Measurements from ENCODE around the gene PKN2.

Gene PKN2

DNA sequence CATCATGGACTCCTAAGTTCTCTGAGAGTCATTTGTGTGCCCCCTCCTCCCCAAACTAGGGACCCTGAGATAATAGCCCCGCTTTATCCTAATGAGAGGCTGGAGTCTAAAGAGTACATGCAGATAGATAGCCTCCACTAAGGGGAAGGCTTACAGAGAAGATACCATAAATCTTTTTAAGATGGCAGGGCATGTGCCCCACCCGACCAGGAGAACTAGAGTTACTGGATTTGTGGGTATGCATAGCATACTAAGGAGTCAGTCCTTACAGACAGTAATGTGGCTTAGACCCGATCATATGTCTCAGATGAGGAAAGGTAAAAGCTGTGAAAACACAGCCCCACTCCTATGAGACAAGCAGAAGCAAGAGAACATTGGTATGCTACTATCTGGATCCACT lies 25.7 kb upstream of the PKN2 start:
- Histone ChIP-seq H3K36me3 (replicated peaks in 1 of 2; ENCODE audit: control insufficient read depth in 2 of 2, insufficient read depth in 2 of 2, low read length in 2 of 2) (no peaks in the 10 kb centered on the region), H3K23ac (ENCODE audit: low read depth, low read length, poor library complexity) (no peak overlapping the region), H3K9me3 (replicated peaks in 1 of 2; ENCODE audit: control insufficient read depth in 2 of 2, insufficient read depth in 1 of 2, low read depth in 1 of 2, low read length in 2 of 2) (no peaks in the 10 kb centered on the region), H3K9ac (ENCODE audit: low read depth, low read length, poor library complexity) (no peak overlapping the region), H3K18ac (ENCODE audit: low read length) (no peak overlapping the region), H2AFZ (ENCODE audit: low read length) (no peak overlapping the region), H2AK5ac (ENCODE audit: low read depth, low read length) (no peak overlapping the region), H2BK12ac (ENCODE audit: low read length) (no peak overlapping the region), H3K27me3 (ENCODE audit: control insufficient read depth in 3 of 3, insufficient read depth in 3 of 3, low read depth in 1 of 3, low read length in 3 of 3) (no peaks in the 10 kb centered on the region), H3K4me2 (ENCODE audit: insufficient read depth, low read length, poor library complexity, severe bottlenecking) (no peak overlapping the region), H4K91ac (ENCODE audit: low read depth, low read length, poor library complexity) (no peak overlapping the region), H3K4me3 (ENCODE audit: low read length in 2 of 2) (no peak overlapping the region), H3K4ac (ENCODE audit: low read length) (no peak overlapping the region), H3K79me1 (ENCODE audit: low read depth, low read length) (no peaks in the 10 kb centered on the region), H4K8ac (ENCODE audit: low read depth, low read length) (no peak overlapping the region), H2BK120ac (ENCODE audit: low read depth, low read length) (no peak overlapping the region), H2BK5ac (ENCODE audit: low read length) (no peak overlapping the region), H3K27ac (replicated peaks; ENCODE audit: low read length) (no peak overlapping the region), H2BK15ac (ENCODE audit: low read length) (no peak overlapping the region), H3K14ac (ENCODE audit: low read length) (no peak overlapping the region), H3K4me1 (ENCODE audit: control insufficient read depth in 2 of 2, insufficient read depth in 1 of 2, low read depth in 1 of 2, low read length in 2 of 2) (peaks cover 8 to 17% of the 10 kb centered on the region in 2 donors)
- WGBS, 2 donors (ENCODE audit: extremely low coverage in 2 of 2, insufficient read length in 2 of 2, insufficient replicate concordance in 1 of 2): no CpG with 5 or more reads among the region's 3 CpGs
- no peak for DNase-seq (ENCODE audit: low spot score)

DNA sequence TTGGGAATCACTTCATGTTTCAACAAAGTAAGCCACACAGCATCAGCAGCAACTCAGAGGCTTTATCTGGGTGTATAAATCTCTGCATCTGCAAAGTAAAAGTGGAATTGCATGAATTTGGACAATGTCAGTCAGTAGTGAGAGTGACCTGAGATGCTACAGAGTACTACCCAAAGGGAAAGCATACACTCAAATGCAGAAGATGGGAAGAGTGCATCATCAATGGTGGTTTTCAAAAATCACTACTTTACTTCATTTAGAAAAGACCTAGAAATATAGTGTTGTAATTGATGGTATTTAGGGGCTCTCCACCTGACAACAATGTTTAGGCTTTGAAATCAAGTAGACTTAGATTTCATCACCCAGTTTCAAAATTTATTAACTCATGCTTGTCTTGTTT lies 24.5 kb upstream of the PKN2 start:
- H4K91ac ChIP-seq (ENCODE audit: low read depth, low read length, poor library complexity): no peak overlapping the region
- H3K4me1 ChIP-seq (ENCODE audit: control insufficient read depth in 2 of 2, insufficient read depth in 1 of 2, low read depth in 1 of 2, low read length in 2 of 2): peaks cover 8 to 17% of the 10 kb centered on the region in 2 donors
- DNase-seq (ENCODE audit: low spot score): no peak
- no peaks in the 10 kb centered on the region for H3K79me1 ChIP-seq (ENCODE audit: low read depth, low read length)
- no peak overlapping the region for H3K27ac ChIP-seq (replicated peaks; ENCODE audit: low read length)
- no peak overlapping the region for H2BK15ac ChIP-seq (ENCODE audit: low read length)
- no peak overlapping the region for H4K8ac ChIP-seq (ENCODE audit: low read depth, low read length)
- no peak overlapping the region for H3K14ac ChIP-seq (ENCODE audit: low read length)
- no peaks in the 10 kb centered on the region for H3K9me3 ChIP-seq (replicated peaks in 1 of 2; ENCODE audit: control insufficient read depth in 2 of 2, insufficient read depth in 1 of 2, low read depth in 1 of 2, low read length in 2 of 2)
- no peak overlapping the region for H3K4ac ChIP-seq (ENCODE audit: low read length)
- H2BK12ac ChIP-seq (ENCODE audit: low read length): no peak overlapping the region
- H2AK5ac ChIP-seq (ENCODE audit: low read depth, low read length): no peak overlapping the region
- no peak overlapping the region for H3K9ac ChIP-seq (ENCODE audit: low read depth, low read length, poor library complexity)
- H3K4me3 ChIP-seq (ENCODE audit: low read length in 2 of 2): no peak overlapping the region
- H3K36me3 ChIP-seq (replicated peaks in 1 of 2; ENCODE audit: control insufficient read depth in 2 of 2, insufficient read depth in 2 of 2, low read length in 2 of 2): no peaks in the 10 kb centered on the region
- H3K4me2 ChIP-seq (ENCODE audit: insufficient read depth, low read length, poor library complexity, severe bottlenecking): no peak overlapping the region
- no peaks in the 10 kb centered on the region for H3K27me3 ChIP-seq (ENCODE audit: control insufficient read depth in 3 of 3, insufficient read depth in 3 of 3, low read depth in 1 of 3, low read length in 3 of 3)
- H2BK120ac ChIP-seq (ENCODE audit: low read depth, low read length): no peak overlapping the region
- no peak overlapping the region for H2BK5ac ChIP-seq (ENCODE audit: low read length)
- H3K18ac ChIP-seq (ENCODE audit: low read length): no peak overlapping the region
- no peak overlapping the region for H2AFZ ChIP-seq (ENCODE audit: low read length)
- no peak overlapping the region for H3K23ac ChIP-seq (ENCODE audit: low read depth, low read length, poor library complexity)

DNA sequence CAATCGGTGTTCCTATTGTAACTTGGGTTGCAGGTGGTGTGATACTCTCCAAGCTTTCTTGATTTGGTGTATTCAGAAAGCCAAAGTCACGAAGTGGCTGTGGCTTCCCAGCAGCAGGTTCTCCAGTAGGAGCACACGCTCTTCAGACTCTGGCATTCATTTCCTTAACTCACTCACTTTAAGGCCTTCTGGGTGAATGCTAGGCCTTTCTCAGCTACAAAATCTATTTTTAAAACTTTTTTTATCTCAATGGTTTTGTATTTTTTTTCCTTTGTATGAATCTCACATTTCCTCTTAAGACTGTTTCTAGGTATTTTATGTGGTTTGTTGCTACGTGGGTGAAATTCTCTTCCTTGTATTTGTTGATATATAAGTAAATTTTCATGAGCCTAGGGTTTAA lies 22.9 kb upstream of the PKN2 start:
- Histone ChIP-seq H2BK120ac (ENCODE audit: low read depth, low read length) (no peak overlapping the region), H3K18ac (ENCODE audit: low read length) (no peak overlapping the region), H2BK15ac (ENCODE audit: low read length) (no peak overlapping the region), H3K9me3 (replicated peaks in 1 of 2; ENCODE audit: control insufficient read depth in 2 of 2, insufficient read depth in 1 of 2, low read depth in 1 of 2, low read length in 2 of 2) (no peaks in the 10 kb centered on the region), H3K4ac (ENCODE audit: low read length) (no peak overlapping the region), H3K27me3 (ENCODE audit: control insufficient read depth in 3 of 3, insufficient read depth in 3 of 3, low read depth in 1 of 3, low read length in 3 of 3) (no peaks in the 10 kb centered on the region), H4K8ac (ENCODE audit: low read depth, low read length) (no peak overlapping the region), H4K91ac (ENCODE audit: low read depth, low read length, poor library complexity) (no peak overlapping the region), H3K4me2 (ENCODE audit: insufficient read depth, low read length, poor library complexity, severe bottlenecking) (no peak overlapping the region), H3K79me1 (ENCODE audit: low read depth, low read length) (no peaks in the 10 kb centered on the region), H3K14ac (ENCODE audit: low read length) (no peak overlapping the region), H2AK5ac (ENCODE audit: low read depth, low read length) (no peak overlapping the region), H3K27ac (replicated peaks; ENCODE audit: low read length) (no peak overlapping the region), H2AFZ (ENCODE audit: low read length) (peak overlapping the region; percentile 61), H3K4me1 (ENCODE audit: control insufficient read depth in 2 of 2, insufficient read depth in 1 of 2, low read depth in 1 of 2, low read length in 2 of 2) (peaks cover 8 to 17% of the 10 kb centered on the region in 2 donors), H2BK5ac (ENCODE audit: low read length) (no peak overlapping the region), H3K36me3 (replicated peaks in 1 of 2; ENCODE audit: control insufficient read depth in 2 of 2, insufficient read depth in 2 of 2, low read length in 2 of 2) (no peaks in the 10 kb centered on the region), H2BK12ac (ENCODE audit: low read length) (no peak overlapping the region), H3K23ac (ENCODE audit: low read depth, low read length, poor library complexity) (no peak overlapping the region), H3K9ac (ENCODE audit: low read depth, low read length, poor library complexity) (no peak overlapping the region), H3K4me3 (ENCODE audit: low read length in 2 of 2) (no peak overlapping the region)
- DNase-seq (ENCODE audit: low spot score): no peak
- WGBS, 2 donors (ENCODE audit: extremely low coverage in 2 of 2, insufficient read length in 2 of 2, insufficient replicate concordance in 1 of 2): no CpG with 5 or more reads among the region's 4 CpGs

DNA sequence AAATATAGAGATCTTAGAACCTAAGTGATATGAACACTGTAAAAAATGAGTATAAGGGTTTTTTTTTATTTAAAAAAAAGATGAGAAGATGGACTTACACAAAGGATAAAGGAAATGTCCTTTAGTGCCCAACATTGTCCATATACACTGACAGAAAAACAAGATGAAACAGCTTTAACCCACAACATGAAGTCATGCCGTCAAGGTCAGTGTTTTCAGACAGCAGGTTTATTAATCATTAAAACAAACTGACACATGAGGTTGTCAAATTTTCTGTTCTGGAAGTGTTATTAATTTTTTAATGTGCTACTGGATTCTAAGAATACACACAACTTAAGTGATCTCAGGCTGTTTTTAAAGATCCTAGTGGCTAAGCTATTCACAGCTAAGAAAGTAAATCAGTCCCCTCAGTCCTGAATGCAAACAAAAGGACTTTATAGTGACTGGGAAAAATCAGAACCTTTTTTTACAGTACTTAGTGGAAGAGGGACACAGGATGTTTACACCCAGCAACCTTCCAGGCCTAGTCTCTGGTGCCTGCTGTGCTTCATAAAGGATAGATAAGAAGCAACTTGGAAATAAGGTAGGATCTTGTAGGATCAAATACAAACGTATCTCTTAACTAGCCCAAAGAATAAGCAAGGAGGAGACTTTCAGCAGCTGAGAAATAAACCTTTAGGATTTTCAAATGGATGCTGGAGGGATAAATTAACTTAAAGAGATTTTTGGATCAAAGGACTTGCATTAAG lies 21.9 kb upstream of the PKN2 start:
- Histone ChIP-seq H3K14ac (ENCODE audit: low read length) (no peak overlapping the region), H2AFZ (ENCODE audit: low read length) (peak overlapping the region; percentile 61), H3K27ac (replicated peaks; ENCODE audit: low read length) (no peak overlapping the region), H3K9ac (ENCODE audit: low read depth, low read length, poor library complexity) (no peak overlapping the region), H2BK12ac (ENCODE audit: low read length) (no peak overlapping the region), H3K4ac (ENCODE audit: low read length) (no peak overlapping the region), H2BK15ac (ENCODE audit: low read length) (no peak overlapping the region), H3K9me3 (replicated peaks in 1 of 2; ENCODE audit: control insufficient read depth in 2 of 2, insufficient read depth in 1 of 2, low read depth in 1 of 2, low read length in 2 of 2) (no peaks in the 10 kb centered on the region), H2BK5ac (ENCODE audit: low read length) (no peak overlapping the region), H3K23ac (ENCODE audit: low read depth, low read length, poor library complexity) (no peak overlapping the region), H2AK5ac (ENCODE audit: low read depth, low read length) (no peak overlapping the region), H3K4me1 (ENCODE audit: control insufficient read depth in 2 of 2, insufficient read depth in 1 of 2, low read depth in 1 of 2, low read length in 2 of 2) (peaks cover 8 to 17% of the 10 kb centered on the region in 2 donors), H3K36me3 (replicated peaks in 1 of 2; ENCODE audit: control insufficient read depth in 2 of 2, insufficient read depth in 2 of 2, low read length in 2 of 2) (no peaks in the 10 kb centered on the region), H3K18ac (ENCODE audit: low read length) (no peak overlapping the region), H4K91ac (ENCODE audit: low read depth, low read length, poor library complexity) (no peak overlapping the region), H2BK120ac (ENCODE audit: low read depth, low read length) (no peak overlapping the region), H3K79me1 (ENCODE audit: low read depth, low read length) (no peaks in the 10 kb centered on the region), H3K4me3 (ENCODE audit: low read length in 2 of 2) (no peak overlapping the region), H4K8ac (ENCODE audit: low read depth, low read length) (no peak overlapping the region), H3K4me2 (ENCODE audit: insufficient read depth, low read length, poor library complexity, severe bottlenecking) (no peak overlapping the region), H3K27me3 (ENCODE audit: control insufficient read depth in 3 of 3, insufficient read depth in 3 of 3, low read depth in 1 of 3, low read length in 3 of 3) (no peaks in the 10 kb centered on the region)
- no peak for DNase-seq (ENCODE audit: low spot score)
- WGBS, 2 donors (ENCODE audit: extremely low coverage in 2 of 2, insufficient read length in 2 of 2, insufficient replicate concordance in 1 of 2): no CpG with 5 or more reads among the region's 2 CpGs

All from neuronal stem cell (in vitro differentiated cells).